ENCODE results near the gene FIG4. TPM values are rescaled to one million over a fixed set of nuclear protein-coding genes. Genes with fewer than 3 reads are reported as not detected.

The FIG4 gene
- total RNA-seq, 2 donors from 2014 or later, result 20.8 to 22.6 TPM

DNA sequence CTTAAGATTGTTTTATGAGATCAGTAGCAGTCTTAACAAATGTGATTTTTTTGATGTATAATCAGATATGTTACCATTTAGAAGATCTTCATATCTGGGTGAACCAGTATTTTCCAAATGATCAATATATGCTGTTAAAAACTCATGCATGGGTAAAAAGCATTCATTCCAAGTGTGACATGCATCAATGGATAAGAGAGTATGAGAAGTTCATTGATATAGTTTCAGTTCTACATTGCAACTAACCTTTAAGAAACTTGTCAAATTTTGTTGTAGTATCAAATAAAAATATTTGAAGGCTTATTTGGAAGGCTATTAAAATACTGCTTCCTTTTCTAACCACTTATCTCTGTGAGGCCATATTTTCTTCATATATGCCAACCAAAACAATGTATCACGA, 117.7 kb downstream of the FIG4 start:
- peaks cover 65% of the 10 kb centered on the region for H3K27me3 ChIP-seq (ENCODE audit: control insufficient read depth, insufficient read depth, low read length, poor library complexity, severe bottlenecking)
- Mint-ChIP-seq H3K27ac (no peak overlapping the region), H3K4me1 (peaks cover 5% of the 10 kb centered on the region), H3K36me3 (ENCODE audit: low read depth) (peaks cover 15% of the 10 kb centered on the region), H3K27me3 (ENCODE audit: insufficient read depth) (peaks cover 73% of the 10 kb centered on the region), H3K4me3 (no peak overlapping the region), H3K9me3 (peaks cover 4% of the 10 kb centered on the region)
- WGBS, 2 experiments (ENCODE audit: insufficient coverage in 1 of 2, insufficient read length in 1 of 2), result 93 to 100% methylated on average over 1 of the region's 1 CpG
- no peak overlapping the region for H3K9ac ChIP-seq (ENCODE audit: extremely low read depth, low read length, poor library complexity, severe bottlenecking)
- H3K4me1 ChIP-seq (ENCODE audit: control insufficient read depth, insufficient read depth, low read length), result no peaks in the 10 kb centered on the region
- DNase-seq, result no peak
- no peaks in the 10 kb centered on the region for H3K9me3 ChIP-seq (ENCODE audit: control insufficient read depth, low read length)
- TF ChIP-seq, protein P1, sequence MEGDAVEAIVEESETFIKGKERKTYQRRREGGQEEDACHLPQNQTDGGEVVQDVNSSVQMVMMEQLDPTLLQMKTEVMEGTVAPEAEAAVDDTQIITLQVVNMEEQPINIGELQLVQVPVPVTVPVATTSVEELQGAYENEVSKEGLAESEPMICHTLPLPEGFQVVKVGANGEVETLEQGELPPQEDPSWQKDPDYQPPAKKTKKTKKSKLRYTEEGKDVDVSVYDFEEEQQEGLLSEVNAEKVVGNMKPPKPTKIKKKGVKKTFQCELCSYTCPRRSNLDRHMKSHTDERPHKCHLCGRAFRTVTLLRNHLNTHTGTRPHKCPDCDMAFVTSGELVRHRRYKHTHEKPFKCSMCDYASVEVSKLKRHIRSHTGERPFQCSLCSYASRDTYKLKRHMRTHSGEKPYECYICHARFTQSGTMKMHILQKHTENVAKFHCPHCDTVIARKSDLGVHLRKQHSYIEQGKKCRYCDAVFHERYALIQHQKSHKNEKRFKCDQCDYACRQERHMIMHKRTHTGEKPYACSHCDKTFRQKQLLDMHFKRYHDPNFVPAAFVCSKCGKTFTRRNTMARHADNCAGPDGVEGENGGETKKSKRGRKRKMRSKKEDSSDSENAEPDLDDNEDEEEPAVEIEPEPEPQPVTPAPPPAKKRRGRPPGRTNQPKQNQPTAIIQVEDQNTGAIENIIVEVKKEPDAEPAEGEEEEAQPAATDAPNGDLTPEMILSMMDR (conservative IDR thresholded peaks at IDR 0.05), result no peak
- H3K36me3 ChIP-seq (ENCODE audit: control insufficient read depth, insufficient read depth, low read length), result no peaks in the 10 kb centered on the region
- H3K27ac ChIP-seq (ENCODE audit: low read depth, low read length), result no peak overlapping the region
- no peak overlapping the region for H3K4me3 ChIP-seq (ENCODE audit: low read length)

DNA sequence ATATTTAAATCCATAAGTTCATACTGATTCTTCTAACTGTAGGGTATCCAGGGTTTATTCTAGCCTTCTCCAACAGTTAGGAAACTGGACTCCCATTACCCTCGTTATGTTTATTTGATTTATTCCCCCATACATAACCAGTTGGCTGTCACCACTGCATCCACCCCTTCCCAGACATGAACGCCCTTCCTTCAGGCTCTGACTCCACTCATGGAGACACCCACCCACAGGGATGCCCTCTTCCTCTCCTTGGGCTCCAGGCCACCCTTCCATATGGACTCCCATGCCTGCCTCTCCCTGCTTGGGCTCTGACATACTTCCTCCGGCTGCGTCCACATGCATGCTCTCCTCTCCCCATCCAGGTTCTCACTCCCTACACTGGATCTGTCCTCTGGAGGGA, 124.0 kb downstream of the FIG4 start:
- no peak overlapping the region for H3K27ac ChIP-seq (ENCODE audit: low read depth, low read length)
- H3K36me3 ChIP-seq (ENCODE audit: control insufficient read depth, insufficient read depth, low read length), result no peaks in the 10 kb centered on the region
- no peak overlapping the region for H3K4me3 ChIP-seq (ENCODE audit: low read length)
- TF ChIP-seq, protein P1 (conservative IDR thresholded peaks at IDR 0.05), result no peak
- Mint-ChIP-seq H3K4me1 (peaks cover 5% of the 10 kb centered on the region), H3K27me3 (ENCODE audit: insufficient read depth) (peaks cover 30% of the 10 kb centered on the region), H3K4me3 (no peak overlapping the region), H3K36me3 (ENCODE audit: low read depth) (no peaks in the 10 kb centered on the region), H3K9me3 (no peaks in the 10 kb centered on the region), H3K27ac (no peak overlapping the region)
- H3K4me1 ChIP-seq (ENCODE audit: control insufficient read depth, insufficient read depth, low read length), result no peaks in the 10 kb centered on the region
- no peaks in the 10 kb centered on the region for H3K9me3 ChIP-seq (ENCODE audit: control insufficient read depth, low read length)
- no peak for DNase-seq
- no peak overlapping the region for H3K9ac ChIP-seq (ENCODE audit: extremely low read depth, low read length, poor library complexity, severe bottlenecking)
- 95% methylated on average over 3 to 4 of the region's 4 CpGs for WGBS, 2 experiments (ENCODE audit: insufficient coverage in 1 of 2, insufficient read length in 1 of 2)
- H3K27me3 ChIP-seq (ENCODE audit: control insufficient read depth, insufficient read depth, low read length, poor library complexity, severe bottlenecking), result peaks cover 12% of the 10 kb centered on the region

DNA sequence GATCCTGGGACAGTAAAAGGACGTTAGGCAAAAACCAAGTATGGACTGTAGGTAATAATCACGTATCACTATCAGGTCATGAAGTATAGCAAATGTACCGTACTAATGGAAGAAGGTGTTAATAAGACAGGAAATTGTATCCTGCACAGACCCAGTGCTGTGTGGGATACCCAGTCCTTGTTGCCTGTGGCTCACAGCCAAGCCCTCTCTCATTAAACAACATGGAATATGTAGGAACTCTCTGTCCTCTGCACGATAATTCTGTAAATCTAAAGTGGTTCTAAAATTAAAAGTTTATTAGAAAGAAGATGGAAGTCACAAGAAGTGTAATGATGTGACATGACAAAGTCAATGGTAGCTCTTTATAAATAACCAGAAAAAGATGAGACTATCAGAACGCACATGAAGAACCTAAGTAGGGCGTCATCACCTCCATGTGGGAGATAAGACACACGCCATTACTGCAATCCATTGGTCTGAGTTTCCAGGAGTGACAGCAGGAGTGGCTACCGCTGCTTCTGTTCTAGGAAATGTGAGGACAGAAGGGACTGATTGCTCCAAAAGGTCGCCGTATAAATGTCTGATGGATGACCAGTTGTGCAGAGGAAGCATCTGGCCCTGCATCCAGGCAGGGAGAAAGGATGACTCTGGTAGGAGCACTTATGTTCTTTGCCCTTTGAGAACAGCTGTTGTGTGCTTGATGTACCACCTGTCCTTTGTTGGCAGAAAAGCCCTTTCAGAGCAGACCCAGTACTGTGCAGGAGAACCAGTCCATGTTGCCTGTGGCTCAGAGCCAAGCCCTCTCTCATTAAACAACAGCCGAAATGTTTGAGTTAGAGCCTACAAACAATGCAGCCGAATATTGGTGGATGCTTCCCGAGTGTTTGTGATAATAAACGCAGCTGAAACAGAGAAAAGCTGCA, 125.6 kb downstream of the FIG4 start:
- no peak overlapping the region for H3K27ac ChIP-seq (ENCODE audit: low read depth, low read length)
- H3K4me1 ChIP-seq (ENCODE audit: control insufficient read depth, insufficient read depth, low read length), result no peaks in the 10 kb centered on the region
- no peaks in the 10 kb centered on the region for H3K36me3 ChIP-seq (ENCODE audit: control insufficient read depth, insufficient read depth, low read length)
- TF ChIP-seq, protein P1 (conservative IDR thresholded peaks at IDR 0.05), result no peak
- no peaks in the 10 kb centered on the region for H3K27me3 ChIP-seq (ENCODE audit: control insufficient read depth, insufficient read depth, low read length, poor library complexity, severe bottlenecking)
- Mint-ChIP-seq H3K4me1 (peaks cover 5% of the 10 kb centered on the region), H3K9me3 (no peaks in the 10 kb centered on the region), H3K27ac (no peak overlapping the region), H3K4me3 (no peak overlapping the region), H3K27me3 (ENCODE audit: insufficient read depth) (peaks cover 21% of the 10 kb centered on the region), H3K36me3 (ENCODE audit: low read depth) (no peaks in the 10 kb centered on the region)
- 93 to 94% methylated on average over 13 to 14 of the region's 14 CpGs for WGBS, 2 experiments (ENCODE audit: insufficient coverage in 1 of 2, insufficient read length in 1 of 2)
- no peak overlapping the region for H3K4me3 ChIP-seq (ENCODE audit: low read length)
- DNase-seq, result no peak
- H3K9ac ChIP-seq (ENCODE audit: extremely low read depth, low read length, poor library complexity, severe bottlenecking), result no peak overlapping the region
- H3K9me3 ChIP-seq (ENCODE audit: control insufficient read depth, low read length), result no peaks in the 10 kb centered on the region

Data from endodermal cell (in vitro differentiated cells).